NCI-H510A treated with DMSO at 0.1 percent for 48 hours (cell line): ENCODE results near the gene PPP6C.
"Not testable (repeated sequence)": the region's sequence is repeated elsewhere in the genome, so short reads cannot be mapped to it uniquely, and the experiment has no call there.

Experiments used
- DNase-seq: peaks from one replicate; lab custom pipeline; 2025; lab: John Stamatoyannopoulos, UW

The PPP6C gene

DNA sequence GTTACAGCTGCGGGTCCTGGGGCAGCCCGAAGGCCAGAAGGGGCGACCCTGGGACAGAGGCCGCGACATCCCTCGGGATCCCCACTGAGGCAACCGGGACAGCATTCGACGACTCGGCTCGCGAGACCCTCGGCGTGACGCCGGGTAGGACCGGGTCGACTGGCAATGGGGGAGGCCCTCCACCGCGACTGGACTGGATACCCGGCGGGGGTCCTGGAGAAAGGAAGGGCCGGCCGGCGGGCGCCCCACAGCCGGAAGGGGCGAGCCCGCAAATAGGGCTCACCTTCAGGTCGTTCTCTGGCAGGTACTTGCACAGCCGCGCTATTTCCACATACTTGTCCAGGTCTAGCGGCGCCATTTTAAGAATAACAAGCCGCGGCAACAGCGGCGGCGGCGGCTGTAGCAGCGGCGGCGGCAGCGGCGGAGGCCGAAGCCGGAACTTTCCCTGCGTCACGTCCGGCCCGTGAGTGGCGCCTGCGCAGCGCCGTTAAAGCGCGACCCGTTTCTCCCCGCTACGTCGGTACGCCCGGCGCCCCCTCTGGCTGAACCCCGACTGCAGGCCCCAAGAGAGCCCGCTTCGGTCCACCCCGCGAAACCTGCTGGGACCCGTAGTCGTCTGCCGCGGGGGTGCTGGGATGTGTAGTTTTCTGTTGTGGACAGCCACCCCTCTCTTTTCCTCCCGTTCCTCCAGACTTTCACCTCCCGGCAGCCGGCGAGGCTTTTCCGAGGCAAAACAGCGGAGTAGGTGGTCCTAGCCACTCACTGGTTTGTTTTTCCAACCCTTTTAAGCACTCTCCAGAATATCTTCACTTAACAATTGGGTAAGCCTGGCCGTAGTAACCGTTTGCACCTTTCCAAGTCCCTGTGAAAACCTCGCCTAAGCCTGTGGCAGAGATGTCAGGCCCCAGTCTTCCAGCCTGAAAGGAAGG, at the start of gene PPP6C:
Gene PPP6C, minus strand, starts transcription at position 443 of the 929 bp plus-strand sequence. Its CDS starts 85 bp downstream, at position 358.
- peak; percentile 93 for DNase-seq

DNA sequence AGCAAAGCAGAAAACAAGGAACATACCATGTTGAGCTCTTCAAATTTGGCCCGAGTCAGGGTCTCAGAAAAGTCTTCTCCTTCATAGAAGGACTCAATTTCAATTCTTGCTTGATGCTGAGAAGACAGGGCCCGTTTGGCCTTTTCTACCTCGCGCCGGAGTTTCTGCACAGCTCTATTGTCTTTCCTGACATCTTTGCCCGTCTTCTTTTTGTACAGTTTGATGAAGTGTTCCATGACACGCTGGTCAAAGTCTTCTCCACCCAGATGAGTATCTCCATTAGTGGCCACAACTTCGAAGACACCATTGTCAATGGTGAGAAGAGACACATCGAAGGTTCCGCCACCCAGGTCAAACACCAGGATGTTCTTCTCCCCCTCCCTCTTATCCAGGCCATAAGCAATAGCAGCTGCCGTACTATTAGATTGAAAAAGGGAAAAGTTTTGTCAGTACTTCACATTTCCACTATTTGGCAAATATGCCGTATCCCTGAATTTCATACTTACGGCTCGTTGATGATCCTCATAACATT, 49.4 kb upstream of the PPP6C start:
- no peak for DNase-seq

DNA sequence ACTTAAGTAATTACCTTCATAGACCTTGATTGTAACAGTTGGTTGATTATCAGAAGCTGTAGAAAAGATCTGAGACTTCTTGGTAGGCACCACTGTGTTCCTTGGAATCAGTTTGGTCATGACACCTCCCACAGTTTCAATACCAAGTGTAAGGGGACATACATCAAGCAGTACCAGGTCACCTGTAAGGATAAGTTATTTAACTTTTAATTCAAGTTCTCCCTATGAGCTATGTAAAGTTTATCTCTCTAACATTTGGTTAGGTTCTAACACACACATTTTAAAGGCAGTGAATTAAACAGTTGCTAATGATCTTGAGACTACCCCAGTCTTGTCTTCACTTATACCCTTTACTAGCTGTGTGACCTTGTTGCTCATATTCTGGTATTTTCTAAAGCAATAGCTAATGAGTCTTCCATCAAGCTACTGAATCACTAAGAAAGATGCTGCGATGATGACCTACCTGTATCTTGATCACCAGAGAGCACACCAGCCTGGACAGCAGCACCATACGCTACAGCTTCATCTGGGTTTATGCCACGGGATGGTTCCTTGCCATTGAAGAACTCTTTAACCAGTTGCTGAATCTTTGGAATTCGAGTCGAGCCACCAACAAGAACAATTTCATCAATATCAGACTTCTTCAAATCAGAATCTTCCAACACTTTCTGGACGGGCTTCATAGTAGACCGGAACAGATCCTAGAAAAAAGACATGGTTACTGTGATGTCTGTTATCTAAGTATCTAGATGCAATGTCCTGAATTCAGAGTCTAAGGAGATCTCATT, 48.7 kb upstream of the PPP6C start:
- DNase-seq = no peak

DNA sequence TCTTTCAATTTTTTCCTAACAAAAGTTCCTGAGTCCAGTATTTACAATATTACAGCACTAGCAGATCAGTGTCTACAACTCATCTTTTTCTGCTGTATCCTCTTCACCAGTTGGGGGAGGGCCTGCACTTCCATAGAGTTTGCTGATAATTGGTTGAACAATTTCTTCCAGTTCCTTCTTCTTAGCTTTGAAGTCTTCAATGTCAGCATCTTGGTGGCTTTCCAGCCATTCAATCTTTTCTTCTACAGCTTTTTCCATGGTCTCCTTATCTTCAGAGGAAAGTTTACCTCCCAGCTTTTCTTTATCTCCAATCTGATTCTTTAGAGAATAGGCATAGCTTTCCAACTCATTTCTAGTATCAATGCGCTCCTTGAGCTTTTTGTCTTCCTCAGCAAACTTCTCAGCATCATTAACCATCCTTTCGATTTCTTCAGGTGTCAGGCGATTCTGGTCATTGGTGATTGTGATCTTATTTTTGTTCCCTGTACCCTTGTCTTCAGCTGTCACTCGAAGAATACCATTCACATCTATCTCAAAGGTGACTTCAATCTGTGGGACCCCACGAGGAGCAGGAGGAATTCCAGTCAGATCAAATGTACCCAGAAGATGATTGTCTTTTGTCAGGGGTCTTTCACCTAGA, 47.0 kb upstream of the PPP6C start:
- DNase-seq = not testable (repeated sequence)

- no peak for DNase-seq
These were observed 46.4 kb upstream of the PPP6C start for GRCh38 chr9:125235804-125236519.

- not testable (repeated sequence) for DNase-seq
These were observed 44.5 kb upstream of the PPP6C start for GRCh38 chr9:125234099-125234498.

DNA sequence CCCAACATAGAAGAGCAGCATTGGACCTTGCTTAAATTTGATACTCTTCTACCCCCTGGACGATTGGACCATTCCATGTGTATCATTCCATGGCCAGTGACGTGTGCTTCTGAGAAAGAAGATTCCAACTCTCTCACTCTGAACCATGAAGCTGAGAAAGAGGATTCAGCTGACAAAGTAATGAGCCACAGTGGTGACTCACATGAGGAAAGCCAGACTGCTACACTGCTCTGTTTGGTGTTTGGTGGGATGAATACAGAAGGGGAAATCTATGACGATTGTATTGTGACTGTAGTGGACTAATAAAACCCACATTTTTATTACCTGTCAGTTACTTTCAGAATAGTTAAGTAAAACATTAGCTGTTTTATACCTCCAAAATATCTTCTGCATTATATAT, 44.1 kb upstream of the PPP6C start:
- no peak for DNase-seq

DNA sequence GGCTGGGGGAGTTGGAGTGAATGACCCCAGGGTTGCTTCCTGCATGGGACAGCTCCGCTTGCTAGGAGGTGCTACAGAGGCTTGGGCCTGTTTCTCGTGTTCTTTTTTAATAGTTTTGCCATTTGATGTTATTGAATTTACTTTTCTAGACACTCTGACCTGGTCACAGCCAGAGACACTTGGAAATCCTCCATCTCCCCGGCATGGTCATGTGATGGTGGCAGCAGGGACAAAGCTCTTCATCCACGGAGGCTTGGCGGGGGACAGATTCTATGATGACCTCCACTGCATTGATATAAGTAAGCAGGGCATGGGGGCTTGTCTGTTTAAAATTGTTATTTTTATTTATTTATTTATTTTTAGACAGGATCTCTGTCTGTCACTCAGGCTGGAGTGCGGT, 38.2 kb upstream of the PPP6C start:
- DNase-seq = no peak

- not testable (repeated sequence) for DNase-seq
These were observed 35.3 kb upstream of the PPP6C start for GRCh38 chr9:125224858-125225257.

- no peak for DNase-seq
These were observed 29.0 kb upstream of the PPP6C start for GRCh38 chr9:125218621-125219020.

DNA sequence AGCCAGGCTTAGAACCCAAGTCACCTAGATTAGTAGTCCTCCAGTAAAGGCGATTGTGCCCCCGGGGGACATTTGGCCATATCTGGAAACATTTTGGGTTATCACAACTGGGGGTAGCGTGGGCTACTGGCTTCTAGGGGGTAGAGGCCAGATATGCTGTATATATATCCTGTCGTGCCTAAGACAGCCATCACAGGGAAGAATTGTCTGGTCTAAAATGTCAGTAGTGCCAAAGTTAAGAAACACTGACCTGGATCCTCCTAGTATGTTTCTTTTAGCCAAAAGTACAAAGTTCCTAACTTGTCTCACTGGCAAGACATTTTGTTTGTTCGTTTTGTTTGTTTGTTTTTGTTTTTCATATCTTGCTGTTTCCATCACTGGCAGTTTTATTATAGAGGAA, 24.6 kb upstream of the PPP6C start:
- DNase-seq = no peak

DNA sequence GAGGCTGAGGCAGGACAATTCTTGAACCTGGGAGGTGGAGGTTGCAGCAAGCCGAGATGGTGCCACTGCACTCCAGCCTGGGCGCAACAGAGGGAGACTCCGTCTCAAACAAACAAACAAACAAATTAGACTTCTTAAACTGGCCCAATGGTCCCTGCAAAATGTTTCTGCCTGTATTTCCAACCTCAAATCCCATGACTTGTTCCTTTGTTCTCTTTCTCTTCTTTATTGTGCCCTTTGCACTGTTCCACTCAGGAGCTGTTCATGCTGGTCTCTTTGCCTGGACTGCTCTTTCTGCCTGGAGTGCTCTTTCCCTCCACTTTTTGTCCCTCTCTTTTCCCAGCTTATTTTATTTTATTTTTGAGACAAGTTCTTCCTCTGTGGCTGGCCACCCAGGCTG, 14.9 kb upstream of the PPP6C start:
- DNase-seq = no peak

GRCh38 chr9:125202846-125203618, 13.4 kb upstream of the PPP6C start:
- no peak for DNase-seq

- peak; percentile 84 for DNase-seq
These were observed 10.8 kb upstream of the PPP6C start, which contains the start of gene RABEPK for GRCh38 chr9:125200216-125201047. Gene RABEPK (plus strand): TSS chr9:125200542. CDS start chr9:125203014, 2,472 bp downstream.

DNA sequence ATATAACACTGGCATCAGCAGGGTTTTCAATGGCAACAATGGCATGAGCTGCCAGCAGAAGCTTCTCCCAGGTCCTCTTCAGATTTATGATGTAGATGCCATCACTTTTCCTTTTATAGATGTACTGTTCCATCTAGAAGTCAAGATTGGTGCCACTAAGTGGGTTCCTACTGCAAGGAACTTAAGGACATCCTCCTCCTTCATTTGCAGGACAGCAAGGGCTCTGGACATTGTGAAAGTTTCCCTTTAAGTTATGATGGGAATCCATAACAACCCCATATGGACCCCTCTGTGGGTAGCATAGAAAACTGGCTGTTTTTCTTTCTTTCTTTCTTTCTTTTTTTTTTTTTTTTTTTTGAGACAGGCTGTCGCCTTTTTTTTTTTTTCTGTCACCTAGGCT, 6.0 kb upstream of the PPP6C start:
- not testable (repeated sequence) for DNase-seq

DNA sequence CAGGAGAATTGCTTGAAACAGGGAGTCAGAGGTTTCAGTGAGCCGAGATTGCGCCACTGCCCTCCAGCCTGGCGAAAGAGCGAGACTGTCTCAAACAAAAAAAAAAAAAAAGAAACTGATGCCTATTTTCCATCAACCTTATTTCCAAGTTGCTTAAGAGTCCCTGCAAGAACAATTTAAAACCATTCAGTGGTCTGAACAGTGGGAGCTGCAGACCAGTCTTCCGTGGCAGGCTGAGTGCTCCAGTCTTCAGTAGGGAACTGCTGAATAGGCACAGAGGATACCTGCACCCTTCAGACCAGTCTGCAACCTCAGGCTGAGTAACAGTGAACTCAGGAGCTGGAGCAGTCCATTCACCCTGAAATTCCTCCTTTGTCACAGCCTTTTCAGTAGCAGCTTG, 4.9 kb upstream of the PPP6C start:
- not testable (repeated sequence) for DNase-seq

DNA sequence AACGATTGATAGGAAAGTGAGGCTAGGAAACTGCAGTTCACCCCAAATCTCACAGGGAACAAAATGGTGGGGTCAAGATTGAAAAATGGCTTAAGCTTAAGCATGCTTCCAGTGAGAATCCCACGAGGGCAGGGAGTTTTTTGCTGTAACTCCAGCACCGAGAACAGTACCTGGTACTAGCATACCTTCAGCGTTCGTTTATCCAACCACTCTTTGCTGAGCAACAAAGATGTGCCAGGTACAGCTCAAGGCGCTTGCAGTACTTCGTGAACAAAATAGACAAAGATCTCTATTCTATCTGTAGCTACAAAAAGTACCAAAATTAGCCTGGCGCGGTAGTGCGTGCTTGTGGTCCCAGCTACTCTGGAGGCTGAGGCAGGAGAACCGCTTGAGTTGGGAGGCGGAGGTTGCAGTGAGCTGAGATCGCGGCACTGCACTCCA, 778 bp upstream of the PPP6C start:
- peak; percentile 40 for DNase-seq

- no peak for DNase-seq
These were observed 617 bp downstream of the PPP6C start for GRCh38 chr9:125189011-125189360.

DNA sequence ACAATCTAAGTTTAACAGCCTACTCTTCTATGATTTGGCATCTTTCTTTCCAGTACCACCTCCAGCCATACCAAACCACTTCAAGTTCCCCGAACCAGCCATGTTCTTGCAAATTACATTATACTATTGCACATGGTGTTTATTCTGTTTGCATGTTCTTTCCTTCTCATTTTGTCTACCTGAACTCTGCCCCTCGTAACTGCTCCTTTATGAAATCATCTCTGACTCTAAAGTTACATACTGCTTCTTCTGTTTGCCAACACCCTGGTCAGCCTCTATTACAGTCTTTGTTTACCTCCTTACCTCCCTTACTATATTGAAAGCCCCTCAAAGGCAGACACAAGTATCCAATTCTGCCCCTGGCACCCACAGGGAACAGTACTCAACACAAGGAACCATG, 6.0 kb downstream of the PPP6C start:
- DNase-seq = no peak

GRCh38 chr9:125183054-125183453, 6.5 kb downstream of the PPP6C start:
- no peak for DNase-seq
